HL-60 (cell line): ENCODE measurements around the gene LDB2.

Experiments used
- DNase-seq, 2 experiments: peaks; one replicate each; pipeline ENCODE4 v3.0.0-alpha.2; 2010 to 2020; ENCODE audit warnings: low read depth in 1 of 2, low spot score in 1 of 2
- H3K27ac ChIP-seq: fragments of 250-450 bp; sonication (Bioruptor Pico); replicated peaks from 2 replicates; pipeline ENCODE4 v1.5.1; 2020; ENCODE audit warnings: mild to moderate bottlenecking, moderate library complexity
- H3K27me3 ChIP-seq: fragments of 250-450 bp; sonication (Bioruptor Pico); 2 replicates; pipeline ENCODE4 v1.5.1; 2021; ENCODE audit warnings: mild to moderate bottlenecking, moderate library complexity; ENCODE audit not compliant: insufficient read depth, poor library complexity, severe bottlenecking
- H3K4me3 ChIP-seq: replicated peaks from 2 replicates; pipeline ENCODE4 v1.5.1; 2011; ENCODE audit warnings: mild to moderate bottlenecking, control low read depth, low read length; ENCODE audit not compliant: insufficient read depth
- CTCF ChIP-seq: IDR thresholded peaks from one replicate; pipeline ENCODE4 v1.5.1; 2011; ENCODE audit warnings: low read length, control low read depth, inconsistent platforms; ENCODE audit not compliant: insufficient read depth
- GABPA ChIP-seq: IDR thresholded peaks from 2 replicates; pipeline ENCODE4 v1.6.1; 2012; ENCODE audit warnings: low read depth
- POLR2AphosphoS5 ChIP-seq: IDR thresholded peaks from 2 replicates; pipeline ENCODE4 v1.6.1; 2012; ENCODE audit warnings: low read depth
- REST ChIP-seq: IDR thresholded peaks from 2 replicates; pipeline ENCODE4 v1.6.1; 2012; ENCODE audit warnings: low read depth; ENCODE audit not compliant: insufficient replicate concordance
- SPI1 ChIP-seq: IDR thresholded peaks from 2 replicates; pipeline ENCODE4 v1.6.1; 2012; ENCODE audit warnings: low read depth, mild to moderate bottlenecking, borderline replicate concordance

LDB2 gene

GRCh38 chr4:16836324-16836723, 62.1 kb downstream of the LDB2 start:
- no peak overlapping the region for H3K4me3 ChIP-seq
- DNase-seq = no peak
- no peak overlapping the region for H3K27ac ChIP-seq
- no peak for TF ChIP-seq GABPA
- H3K27me3 ChIP-seq = no peaks in the 10 kb centered on the region

- no peak for DNase-seq
- no peak overlapping the region for H3K27ac ChIP-seq
- H3K27me3 ChIP-seq = no peaks in the 10 kb centered on the region
- TF ChIP-seq GABPA (no peak), REST (no peak), POLR2AphosphoS5 (no peak), CTCF (no peak), SPI1 (no peak)
- no peak overlapping the region for H3K4me3 ChIP-seq
Measured at GRCh38 chr4:16835597-16836247, 62.7 kb downstream of the LDB2 start.

GRCh38 chr4:16834814-16835213, 63.6 kb downstream of the LDB2 start:
- H3K27me3 ChIP-seq = no peaks in the 10 kb centered on the region
- TF ChIP-seq SPI1 (no peak), GABPA (no peak), REST (no peak)
- no peak overlapping the region for H3K27ac ChIP-seq
- H3K4me3 ChIP-seq = no peak overlapping the region
- DNase-seq = no peak

GRCh38 chr4:16833722-16834121, 64.7 kb downstream of the LDB2 start:
- DNase-seq = no peak
- H3K27ac ChIP-seq = no peak overlapping the region
- H3K4me3 ChIP-seq = no peak overlapping the region
- no peak for TF ChIP-seq CTCF
- no peak for TF ChIP-seq REST
- TF ChIP-seq GABPA = no peak
- TF ChIP-seq SPI1 = no peak
- no peak for TF ChIP-seq POLR2AphosphoS5
- no peaks in the 10 kb centered on the region for H3K27me3 ChIP-seq
